Activated T-cell treated with anti-CD3 and anti-CD28 coated beads, Interleukin-2, amount 50 U/mL, for 72 hours (primary cell): ENCODE results near the gene LRRC55. TPM values are rescaled to one million over a fixed set of nuclear protein-coding genes. Genes with fewer than 3 reads are reported as not detected.

Source experiments
- ATAC-seq, 2 donors: fragments of 150-1000 bp; cut with Tn5 transposase; replicated peaks in 1 of 2; 2 replicates each; pipeline ENCODE4 v1.10.0; 2021; ENCODE audit warnings: moderate library complexity in 2 of 2, mild to moderate bottlenecking in 1 of 2
- DNase-seq, 2 donors: peaks; one replicate each; pipeline ENCODE4 v3.0.0; 2021 to 2022; ENCODE audit warnings: mixed read lengths in 1 of 2
- H3K27ac Mint-ChIP-seq: one replicate; pipeline ENCODE4 v1.8.0; 2022; ENCODE audit warnings: mild to moderate bottlenecking, moderate library complexity, mixed read lengths
- H3K27me3 Mint-ChIP-seq: one replicate; pipeline ENCODE4 v1.8.0; 2022; ENCODE audit warnings: low read depth, mixed read lengths
- H3K36me3 Mint-ChIP-seq, 2 donors: one replicate each; pipeline ENCODE4 v1.8.0; 2022; ENCODE audit warnings: mixed read lengths in 2 of 2, mild to moderate bottlenecking in 1 of 2; ENCODE audit not compliant: insufficient read depth in 2 of 2
- H3K4me1 Mint-ChIP-seq: one replicate; pipeline ENCODE4 v1.8.0; 2022; ENCODE audit warnings: low read depth, mixed read lengths
- H3K4me3 Mint-ChIP-seq, 2 donors: one replicate each; pipeline ENCODE4 v1.8.0; 2022; ENCODE audit warnings: mild to moderate bottlenecking in 2 of 2, mixed read lengths in 2 of 2, moderate library complexity in 2 of 2
- H3K9me3 Mint-ChIP-seq, 2 donors: one replicate each; pipeline ENCODE4 v1.8.0; 2022; ENCODE audit warnings: mixed read lengths in 2 of 2
- total RNA-seq, 2 donors: library from RNA; stranded (reverse); gene quantifications; one replicate each; pipeline ENCODE4 v1.2.3, GENCODE V29; 2022

LRRC55 gene
- total RNA-seq, 2 donors from 2014 or later: not detected

GRCh38 chr11:57217053-57217452 lies 35.3 kb downstream of the LRRC55 start:
- ATAC-seq (no peak), DNase-seq (no peak)
- H3K36me3 Mint-ChIP-seq: no peaks in the 10 kb centered on the region
- H3K27me3 Mint-ChIP-seq: peaks cover 14% of the 10 kb centered on the region
- H3K4me3 Mint-ChIP-seq: no peak overlapping the region
- H3K4me1 Mint-ChIP-seq: no peaks in the 10 kb centered on the region
- H3K27ac Mint-ChIP-seq: no peak overlapping the region
- H3K9me3 Mint-ChIP-seq: no peaks in the 10 kb centered on the region

DNA sequence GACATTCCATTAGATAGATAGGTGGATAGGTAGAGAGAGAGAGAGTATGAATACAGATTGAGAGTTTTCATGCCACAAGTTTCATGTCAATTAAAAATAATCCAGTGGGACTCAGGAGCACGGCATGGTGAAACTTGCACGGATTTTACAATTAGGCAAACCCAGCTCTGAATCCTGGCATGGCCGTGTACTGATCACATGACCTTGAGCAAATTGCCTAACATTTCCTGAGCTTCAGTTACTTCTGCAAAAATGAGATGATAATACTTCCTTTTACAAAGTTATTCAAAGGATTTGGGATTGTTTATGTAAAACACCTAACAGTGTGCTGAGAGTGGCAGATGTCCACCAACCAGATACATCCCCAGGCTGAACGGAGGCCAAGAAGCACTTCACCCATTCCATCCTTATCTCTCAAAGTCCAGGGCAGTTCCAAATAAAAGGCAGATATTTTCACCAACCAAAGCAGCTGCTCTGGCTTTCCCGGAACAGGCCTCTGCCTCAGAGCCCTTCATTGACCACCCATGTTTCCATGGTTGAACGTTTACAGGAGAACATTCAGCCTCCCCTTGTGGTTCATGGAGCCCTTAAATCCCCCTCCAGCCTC lies 37.4 kb downstream of the LRRC55 start:
- Mint-ChIP-seq H3K9me3 (no peaks in the 10 kb centered on the region), H3K36me3 (no peaks in the 10 kb centered on the region), H3K27me3 (peaks cover 14% of the 10 kb centered on the region), H3K4me1 (no peaks in the 10 kb centered on the region), H3K4me3 (no peak overlapping the region), H3K27ac (no peak overlapping the region)
- ATAC-seq (no peak), DNase-seq (no peak)

GRCh38 chr11:57222239-57222638 lies 40.5 kb downstream of the LRRC55 start:
- H3K9me3 Mint-ChIP-seq: no peaks in the 10 kb centered on the region
- ATAC-seq (no peak), DNase-seq (no peak)
- H3K36me3 Mint-ChIP-seq: no peaks in the 10 kb centered on the region
- peaks cover 12% of the 10 kb centered on the region for H3K27me3 Mint-ChIP-seq
- no peaks in the 10 kb centered on the region for H3K4me1 Mint-ChIP-seq
- H3K27ac Mint-ChIP-seq: no peak overlapping the region
- no peak overlapping the region for H3K4me3 Mint-ChIP-seq

DNA sequence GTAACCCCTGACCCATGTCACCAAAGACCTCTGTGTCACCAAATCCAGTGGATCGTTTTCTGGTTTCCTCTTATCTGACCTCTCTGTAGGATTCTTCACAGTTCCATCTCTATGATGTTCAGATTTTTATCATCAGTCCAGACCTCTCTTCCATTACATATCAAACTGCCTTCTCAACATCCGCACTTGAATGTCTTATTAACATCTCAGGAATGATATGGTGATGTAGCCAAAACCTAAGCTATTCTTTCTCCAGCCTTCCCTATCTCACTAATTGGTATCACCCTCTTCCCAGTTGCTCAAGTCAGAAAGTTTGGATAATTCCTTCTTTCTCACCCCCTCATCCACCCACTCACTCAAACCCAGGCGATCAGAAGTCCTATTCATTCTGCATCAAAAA lies 41.8 kb downstream of the LRRC55 start:
- H3K27ac Mint-ChIP-seq: no peak overlapping the region
- ATAC-seq (no peak), DNase-seq (no peak)
- no peak overlapping the region for H3K4me3 Mint-ChIP-seq
- no peaks in the 10 kb centered on the region for H3K4me1 Mint-ChIP-seq
- no peaks in the 10 kb centered on the region for H3K36me3 Mint-ChIP-seq
- no peaks in the 10 kb centered on the region for H3K9me3 Mint-ChIP-seq
- H3K27me3 Mint-ChIP-seq: peaks cover 6% of the 10 kb centered on the region

GRCh38 chr11:57224128-57224527 lies 42.4 kb downstream of the LRRC55 start:
- H3K27me3 Mint-ChIP-seq: peaks cover 6% of the 10 kb centered on the region
- no peaks in the 10 kb centered on the region for H3K36me3 Mint-ChIP-seq
- no peak overlapping the region for H3K27ac Mint-ChIP-seq
- DNase-seq: no peak
- ATAC-seq: no peak
- no peak overlapping the region for H3K4me3 Mint-ChIP-seq
- H3K9me3 Mint-ChIP-seq: no peaks in the 10 kb centered on the region
- H3K4me1 Mint-ChIP-seq: no peaks in the 10 kb centered on the region

DNA sequence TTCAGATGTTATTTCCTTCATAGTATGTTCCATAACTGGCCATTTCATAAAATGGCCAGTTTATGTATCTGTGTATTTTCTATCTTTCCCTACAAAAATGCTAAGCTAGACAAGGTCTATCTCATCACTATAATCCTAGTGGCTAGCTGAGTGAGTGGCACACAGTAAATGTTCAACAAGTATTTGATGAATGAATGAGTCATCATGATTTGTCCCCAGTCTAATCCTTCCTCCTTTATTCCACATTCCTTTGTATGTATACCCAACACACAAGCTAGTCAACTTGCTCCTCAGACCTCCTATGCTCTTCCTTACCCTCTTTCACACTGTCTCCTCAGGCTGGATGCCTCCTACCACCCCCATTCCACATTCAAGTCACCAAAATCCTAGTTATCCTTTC lies 42.8 kb downstream of the LRRC55 start:
- H3K36me3 Mint-ChIP-seq: no peaks in the 10 kb centered on the region
- no peaks in the 10 kb centered on the region for H3K9me3 Mint-ChIP-seq
- H3K4me3 Mint-ChIP-seq: no peak overlapping the region
- no peaks in the 10 kb centered on the region for H3K4me1 Mint-ChIP-seq
- DNase-seq: no peak
- peaks cover 9% of the 10 kb centered on the region for H3K27me3 Mint-ChIP-seq
- no peak overlapping the region for H3K27ac Mint-ChIP-seq
- ATAC-seq: no peak

- Mint-ChIP-seq H3K27ac (no peak overlapping the region), H3K4me1 (no peaks in the 10 kb centered on the region)
- DNase-seq: no peak
Measured at GRCh38 chr11:57228600-57228999, 46.8 kb downstream of the LRRC55 start.

GRCh38 chr11:57230316-57230715 lies 48.6 kb downstream of the LRRC55 start:
- Mint-ChIP-seq H3K27me3 (peaks cover 58% of the 10 kb centered on the region), H3K4me3 (no peak overlapping the region), H3K36me3 (no peaks in the 10 kb centered on the region), H3K27ac (no peak overlapping the region), H3K9me3 (no peaks in the 10 kb centered on the region), H3K4me1 (no peaks in the 10 kb centered on the region)
- ATAC-seq: no peak
- DNase-seq: no peak

More at GRCh38 chr11:57228600-57228999, 46.8 kb downstream of the LRRC55 start:
- Mint-ChIP-seq H3K9me3 (no peaks in the 10 kb centered on the region), H3K36me3 (no peaks in the 10 kb centered on the region), H3K27me3 (peaks cover 40% of the 10 kb centered on the region), H3K4me3 (no peak overlapping the region)
- ATAC-seq: no peak

GRCh38 chr11:57230791-57231538 lies 49.2 kb downstream of the LRRC55 start:
- no peak for ATAC-seq
- Mint-ChIP-seq H3K27ac (no peak overlapping the region), H3K36me3 (no peaks in the 10 kb centered on the region), H3K4me1 (no peaks in the 10 kb centered on the region), H3K27me3 (peaks cover 64% of the 10 kb centered on the region), H3K4me3 (no peak overlapping the region), H3K9me3 (no peaks in the 10 kb centered on the region)
- no peak for DNase-seq

GRCh38 chr11:57231539-57232253 lies 49.9 kb downstream of the LRRC55 start:
- peaks cover 71% of the 10 kb centered on the region for H3K27me3 Mint-ChIP-seq

DNA sequence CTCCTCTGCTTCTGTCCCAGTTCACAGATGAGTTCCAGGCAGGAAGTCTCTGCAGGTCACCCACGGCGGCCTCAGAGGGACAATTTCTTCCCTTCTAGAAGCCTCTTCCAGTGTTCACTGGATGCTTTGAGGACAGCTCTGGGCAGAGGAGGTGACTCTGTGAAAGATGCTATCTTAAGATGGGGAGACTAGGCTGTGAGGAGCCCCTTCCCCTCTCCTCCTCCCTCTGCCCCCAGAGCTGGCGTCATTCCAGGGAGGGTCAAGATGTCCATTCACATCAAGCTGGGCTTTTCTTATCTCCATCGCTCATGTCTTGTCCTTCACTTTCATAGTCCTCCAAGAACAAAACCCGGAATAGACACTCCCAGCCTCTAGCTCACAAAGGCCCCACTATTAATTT lies 51.9 kb downstream of the LRRC55 start:
- H3K4me1 Mint-ChIP-seq: peaks cover 11% of the 10 kb centered on the region
- no peaks in the 10 kb centered on the region for H3K9me3 Mint-ChIP-seq
- H3K27ac Mint-ChIP-seq: no peak overlapping the region
- H3K4me3 Mint-ChIP-seq: no peak overlapping the region
- DNase-seq (no peak), ATAC-seq (no peak)
- peaks cover 91% of the 10 kb centered on the region for H3K27me3 Mint-ChIP-seq
- no peaks in the 10 kb centered on the region for H3K36me3 Mint-ChIP-seq

More at GRCh38 chr11:57231539-57232253, 49.9 kb downstream of the LRRC55 start:
- Mint-ChIP-seq H3K4me1 (no peaks in the 10 kb centered on the region), H3K9me3 (no peaks in the 10 kb centered on the region), H3K36me3 (no peaks in the 10 kb centered on the region), H3K27ac (no peak overlapping the region), H3K4me3 (no peak overlapping the region)
- DNase-seq (no peak), ATAC-seq (no peak)

DNA sequence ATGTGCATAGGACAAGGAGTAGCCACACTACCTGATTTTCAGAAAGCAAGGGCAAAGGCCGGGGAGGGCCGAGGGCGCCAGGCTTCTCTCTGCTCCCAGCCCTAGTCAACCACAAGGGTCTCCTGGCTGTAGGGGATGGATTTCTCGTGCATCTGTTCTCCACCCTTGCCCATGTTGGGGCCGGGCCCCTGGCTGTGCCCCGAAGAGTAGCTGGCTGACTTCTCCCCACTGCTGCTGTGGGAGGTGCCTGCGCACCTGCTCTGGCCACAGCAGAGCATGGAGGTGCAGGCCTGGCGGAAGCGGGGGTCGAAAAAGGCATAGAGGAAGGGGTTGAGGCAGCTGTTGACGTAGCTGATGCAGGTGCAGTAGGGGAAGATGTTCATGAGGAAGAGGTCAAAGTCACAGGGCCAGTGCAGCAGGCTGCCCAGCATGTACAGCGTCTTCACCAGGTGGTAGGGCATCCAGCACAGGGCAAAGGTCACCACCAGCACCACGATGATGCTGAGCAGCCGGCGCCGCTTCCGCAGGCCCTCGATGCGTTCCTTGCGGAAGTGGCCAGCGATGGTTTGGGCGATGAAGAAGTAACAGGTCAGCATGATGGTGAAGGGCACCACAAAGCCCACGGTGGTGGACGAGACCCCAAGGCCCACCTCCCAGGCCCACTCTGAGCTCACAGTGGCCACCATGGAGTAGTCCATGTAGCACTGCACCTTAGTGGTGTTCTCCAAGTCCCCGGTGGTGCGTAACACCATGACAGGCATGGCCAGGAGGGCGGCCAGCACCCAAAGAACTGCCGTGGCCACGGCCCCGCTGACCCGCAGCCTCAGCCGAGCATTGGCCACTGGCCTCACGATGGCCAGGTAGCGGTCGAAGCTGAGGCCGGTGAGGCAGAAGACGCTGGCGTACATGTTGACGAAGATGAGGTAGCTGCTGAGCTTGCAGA lies 54.3 kb downstream of the LRRC55 start:
- no peaks in the 10 kb centered on the region for H3K9me3 Mint-ChIP-seq
- peaks cover 11% of the 10 kb centered on the region for H3K4me1 Mint-ChIP-seq
- no peaks in the 10 kb centered on the region for H3K36me3 Mint-ChIP-seq
- ATAC-seq: no peak
- H3K27ac Mint-ChIP-seq: no peak overlapping the region
- H3K27me3 Mint-ChIP-seq: peaks cover 91% of the 10 kb centered on the region
- no peak for DNase-seq
- H3K4me3 Mint-ChIP-seq: no peak overlapping the region
